GM21526 (cell line): ENCODE data around the gene CDH4.

Experiments used
- ATAC-seq: cut with Tn5 transposase; IDR thresholded peaks from one replicate; pipeline ENCODE4 v1.9.1; 2021; ENCODE audit warnings: moderate library complexity; ENCODE audit not compliant: unreplicated experiment, low FRiP score

CDH4 gene

DNA sequence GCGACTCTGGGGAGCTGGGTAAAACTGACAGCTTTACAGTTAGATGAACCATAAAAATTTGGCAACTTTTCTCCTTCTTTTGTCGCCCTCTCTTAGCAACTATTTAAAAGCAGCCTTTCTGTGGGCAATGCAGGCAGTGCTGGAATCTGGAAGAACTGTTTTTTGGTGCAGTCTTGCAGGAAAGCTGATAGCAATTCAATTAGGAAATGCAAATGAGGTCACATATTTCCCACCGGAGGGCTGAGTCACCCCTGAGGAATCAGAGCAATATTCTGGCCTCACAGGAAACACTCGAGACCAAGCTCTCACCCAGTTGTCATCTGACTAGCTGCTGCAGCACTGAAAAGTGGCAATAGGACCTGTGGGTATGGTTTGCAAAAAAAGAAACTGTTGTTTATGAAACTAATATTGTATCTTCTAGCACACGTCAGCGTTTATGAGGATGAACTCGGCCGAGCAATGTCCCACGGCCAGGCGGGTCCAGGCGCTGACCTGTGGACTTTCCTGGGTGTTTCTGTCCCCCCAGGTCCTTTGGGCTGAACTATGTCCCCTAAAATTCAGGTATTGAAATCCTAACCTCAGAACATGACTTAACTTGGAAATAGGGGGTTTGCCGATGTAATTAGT is 501.4 kb downstream of the CDH4 start:
- no peak for ATAC-seq

- ATAC-seq: no peak
Observed at GRCh38 chr20:61753987-61754956, 502.2 kb downstream of the CDH4 start.

DNA sequence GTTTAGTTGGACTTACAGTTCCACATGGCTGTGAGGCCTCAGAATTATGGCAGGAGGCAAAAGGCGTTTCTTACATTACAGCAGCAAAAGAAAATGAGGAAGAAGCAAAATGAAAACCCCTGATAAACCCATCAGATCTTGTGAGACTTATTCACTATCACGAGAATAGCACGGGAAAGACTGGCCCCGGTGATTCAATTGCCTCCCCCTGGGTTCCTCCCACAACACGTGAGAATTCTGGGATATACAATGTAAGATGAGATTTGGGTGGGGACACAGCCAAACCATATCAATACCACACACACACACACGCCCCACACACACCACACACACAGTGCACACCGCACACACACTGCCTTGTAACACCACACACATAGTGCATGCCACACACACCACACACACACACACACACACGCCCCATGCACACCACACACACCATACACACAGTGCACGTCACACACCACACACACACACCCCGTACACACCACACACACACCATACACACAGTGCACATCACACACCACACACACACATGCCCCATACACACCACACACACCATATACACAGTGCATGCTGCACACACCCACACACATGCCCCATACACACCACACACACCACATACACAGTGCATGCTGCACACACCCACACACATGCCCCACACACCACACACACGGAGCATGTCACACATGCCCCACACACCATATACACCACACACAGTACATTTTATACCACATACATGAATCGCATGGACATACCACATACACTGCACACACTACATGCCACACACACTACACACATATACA is 503.1 kb downstream of the CDH4 start:
- no peak for ATAC-seq

DNA sequence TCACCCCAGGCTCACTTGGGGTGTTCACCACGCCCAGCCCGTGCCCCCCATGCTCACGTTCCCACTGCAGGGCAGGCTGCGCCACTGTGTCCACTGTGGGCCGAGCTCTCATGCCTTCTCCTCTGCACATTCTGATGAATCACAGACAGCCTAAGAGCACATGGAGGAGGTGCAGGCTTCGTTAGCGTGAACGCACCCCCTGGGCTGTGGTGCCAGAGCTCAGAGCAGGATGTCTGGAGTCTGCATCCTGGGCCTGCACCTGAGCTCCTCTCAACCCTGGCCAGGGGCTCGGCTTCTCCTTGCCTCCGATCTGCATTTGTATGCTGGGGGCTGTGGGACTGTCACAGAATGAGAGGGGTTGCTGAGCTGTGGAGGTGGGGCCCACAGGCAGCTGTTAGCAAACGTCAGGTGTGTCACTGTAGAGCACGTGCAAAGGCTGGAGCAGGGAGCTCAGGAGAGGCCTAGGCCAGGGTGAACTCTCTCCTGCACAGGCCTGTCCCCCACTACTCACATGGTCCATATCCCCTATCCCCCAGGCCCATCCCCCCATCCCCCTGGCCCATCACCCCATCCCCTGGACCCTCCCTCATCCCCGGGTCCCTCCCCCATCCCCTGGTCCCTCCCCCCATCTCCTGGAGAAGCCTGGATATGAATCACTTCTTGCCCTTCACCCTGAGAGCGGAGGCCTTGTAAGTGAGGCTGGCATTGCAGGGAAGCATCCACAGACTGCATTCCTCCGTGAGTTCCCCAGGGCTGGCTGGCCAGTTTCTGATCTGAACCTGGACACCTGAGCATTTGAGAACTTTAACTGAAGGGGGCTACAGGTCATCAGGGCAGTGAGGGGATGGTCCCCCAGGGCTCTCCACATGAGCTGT is 504.1 kb downstream of the CDH4 start:
- ATAC-seq: no peak

- ATAC-seq: no peak
Observed at GRCh38 chr20:61756966-61757677, 505.1 kb downstream of the CDH4 start.

GRCh38 chr20:61757678-61758563 is 505.9 kb downstream of the CDH4 start:
- ATAC-seq: no peak

DNA sequence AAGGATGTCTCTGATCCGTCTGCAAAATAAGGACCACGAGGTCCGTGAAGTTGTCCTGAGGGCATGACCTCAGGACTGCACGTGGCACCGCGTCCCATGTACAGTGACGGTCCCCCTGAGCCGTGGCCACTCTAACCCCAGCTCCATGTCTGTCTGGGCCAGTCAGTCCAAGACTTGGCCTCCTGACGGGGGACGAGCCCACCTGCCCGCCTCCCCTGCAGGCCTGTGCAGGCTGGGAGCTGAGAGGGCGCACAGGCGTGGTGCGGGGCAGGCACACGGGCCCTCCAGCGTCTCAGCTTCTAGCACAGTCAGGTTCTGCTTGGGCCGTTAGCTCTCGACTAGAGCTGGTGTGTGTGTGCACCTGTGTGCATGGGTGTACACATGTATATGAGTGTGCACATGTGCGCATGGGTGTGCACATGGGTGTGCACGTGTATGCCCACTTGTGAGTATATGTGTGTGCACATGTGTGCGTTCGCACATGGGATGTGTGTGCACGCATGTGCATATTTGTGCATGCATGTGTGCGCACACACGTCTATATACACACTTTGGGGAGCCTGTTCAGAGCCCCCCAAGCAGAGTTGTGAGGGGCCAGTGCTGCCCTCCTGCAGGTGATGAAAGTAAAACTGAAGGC is 506.6 kb downstream of the CDH4 start:
- no peak for ATAC-seq

DNA sequence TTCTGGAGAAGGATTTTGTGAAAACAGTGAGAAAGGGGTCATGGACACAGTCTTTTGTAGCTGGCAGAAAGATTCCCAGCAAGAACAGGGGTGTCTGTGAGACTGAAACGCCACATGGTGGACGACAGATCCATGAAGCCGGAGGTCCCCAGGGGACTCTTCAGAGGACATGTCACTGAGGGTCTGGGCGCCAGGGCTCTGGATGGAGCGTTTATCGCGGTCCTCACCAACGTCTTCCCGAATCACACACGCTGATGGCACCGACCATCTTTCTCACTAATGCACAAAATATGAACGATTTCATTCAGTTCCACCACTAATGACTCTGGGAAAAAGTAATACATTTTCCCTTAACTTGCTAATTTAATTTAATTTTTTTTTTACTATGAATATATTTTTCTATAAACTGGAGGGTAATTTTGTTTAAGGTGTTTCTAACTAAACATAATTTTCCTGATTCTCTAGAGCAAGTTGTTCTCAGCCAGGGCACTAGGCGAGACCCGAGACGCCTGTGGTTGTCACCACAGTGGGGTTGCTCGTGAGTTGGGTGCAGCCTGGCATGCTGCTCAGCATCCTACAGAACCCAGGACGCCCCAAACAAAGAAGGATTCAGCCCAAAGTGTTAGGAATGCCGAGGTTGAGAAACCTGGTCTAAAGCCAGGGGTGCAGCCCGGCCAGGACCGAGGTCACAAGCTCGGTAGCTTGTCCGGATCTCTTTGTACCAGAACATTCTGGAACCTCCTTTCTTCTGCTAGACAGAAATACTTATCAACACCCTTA is 507.4 kb downstream of the CDH4 start:
- no peak for ATAC-seq

DNA sequence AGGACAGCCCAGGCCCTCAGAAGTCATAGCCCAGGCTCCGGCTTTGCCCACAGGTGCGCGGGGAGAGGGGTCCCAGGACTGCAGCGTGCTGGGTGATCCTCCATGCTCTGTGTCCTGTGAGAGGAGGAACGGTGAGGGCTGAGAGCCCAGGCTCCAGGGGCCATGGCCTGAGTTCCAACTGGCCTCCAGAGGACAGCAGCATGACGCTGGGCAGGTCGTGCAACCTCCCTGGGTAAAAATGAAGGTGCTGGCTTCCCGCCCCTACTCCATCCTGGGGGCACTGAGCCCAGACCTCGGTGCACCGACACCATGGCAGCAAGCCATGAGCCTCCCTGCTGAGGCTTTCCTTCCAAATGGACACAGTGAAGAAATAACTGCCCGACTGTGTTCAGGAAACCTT is 508.3 kb downstream of the CDH4 start:
- ATAC-seq: no peak

- no peak for ATAC-seq
Observed at GRCh38 chr20:61760731-61761130, 508.7 kb downstream of the CDH4 start.

DNA sequence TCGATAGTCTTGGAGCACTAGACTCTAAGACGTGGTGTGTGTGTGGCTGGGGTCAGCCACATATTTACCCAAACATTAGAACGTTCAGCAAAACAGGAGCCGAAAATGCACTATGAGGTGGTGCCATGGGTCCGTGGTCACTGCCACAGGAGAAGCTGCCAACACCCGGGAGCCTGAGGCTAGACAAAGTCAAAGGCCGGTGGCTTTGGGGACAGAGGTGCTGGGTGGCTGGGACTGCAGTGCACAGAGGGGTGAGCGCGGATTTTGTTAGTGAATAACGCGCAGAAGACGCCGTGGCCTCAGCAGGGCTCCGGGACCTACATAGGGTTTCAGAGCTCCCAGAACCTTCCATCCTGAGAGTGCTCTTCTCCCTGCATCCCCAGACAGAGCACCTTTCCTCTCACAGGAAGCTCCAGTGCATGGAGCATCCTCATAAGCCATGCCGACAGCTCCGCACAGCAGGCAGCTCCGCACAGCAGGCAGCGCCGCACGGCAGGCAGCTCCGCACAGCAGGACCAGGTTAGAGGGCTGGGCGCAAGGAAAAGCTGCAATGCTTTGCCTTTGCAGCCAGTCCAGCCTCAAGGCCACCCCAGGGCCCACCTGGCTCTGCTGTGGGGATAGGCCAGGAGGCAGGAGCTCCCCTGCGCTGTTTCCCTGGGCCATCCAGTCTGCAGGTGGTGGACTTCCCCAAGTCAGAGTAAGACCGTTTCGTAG is 509.5 kb downstream of the CDH4 start:
- no peak for ATAC-seq

DNA sequence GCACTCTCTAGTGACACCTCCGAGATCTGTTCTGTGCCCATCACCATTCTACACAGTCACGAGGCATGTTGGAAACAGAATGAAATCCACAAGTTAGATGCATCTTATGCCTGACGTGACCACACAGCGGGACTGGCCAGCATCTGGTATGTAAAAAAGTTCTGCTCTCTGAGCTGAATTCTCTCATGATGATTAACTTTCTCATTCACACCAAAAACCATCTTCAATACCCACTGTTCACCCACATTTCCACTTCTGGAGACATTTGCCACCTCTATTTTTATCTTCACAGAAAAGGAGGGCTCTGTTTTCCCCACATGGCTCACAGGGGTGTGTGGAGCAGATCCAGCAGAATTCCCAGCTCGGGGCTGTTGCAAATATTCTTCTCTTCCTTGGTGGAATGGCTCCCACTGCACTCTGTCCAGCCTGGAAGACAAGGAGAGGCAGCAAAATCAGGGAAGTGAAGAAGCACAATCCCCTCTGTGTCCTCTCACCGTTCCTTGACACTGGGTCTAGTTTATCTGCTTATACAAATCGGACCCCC is 510.2 kb downstream of the CDH4 start:
- ATAC-seq: no peak

DNA sequence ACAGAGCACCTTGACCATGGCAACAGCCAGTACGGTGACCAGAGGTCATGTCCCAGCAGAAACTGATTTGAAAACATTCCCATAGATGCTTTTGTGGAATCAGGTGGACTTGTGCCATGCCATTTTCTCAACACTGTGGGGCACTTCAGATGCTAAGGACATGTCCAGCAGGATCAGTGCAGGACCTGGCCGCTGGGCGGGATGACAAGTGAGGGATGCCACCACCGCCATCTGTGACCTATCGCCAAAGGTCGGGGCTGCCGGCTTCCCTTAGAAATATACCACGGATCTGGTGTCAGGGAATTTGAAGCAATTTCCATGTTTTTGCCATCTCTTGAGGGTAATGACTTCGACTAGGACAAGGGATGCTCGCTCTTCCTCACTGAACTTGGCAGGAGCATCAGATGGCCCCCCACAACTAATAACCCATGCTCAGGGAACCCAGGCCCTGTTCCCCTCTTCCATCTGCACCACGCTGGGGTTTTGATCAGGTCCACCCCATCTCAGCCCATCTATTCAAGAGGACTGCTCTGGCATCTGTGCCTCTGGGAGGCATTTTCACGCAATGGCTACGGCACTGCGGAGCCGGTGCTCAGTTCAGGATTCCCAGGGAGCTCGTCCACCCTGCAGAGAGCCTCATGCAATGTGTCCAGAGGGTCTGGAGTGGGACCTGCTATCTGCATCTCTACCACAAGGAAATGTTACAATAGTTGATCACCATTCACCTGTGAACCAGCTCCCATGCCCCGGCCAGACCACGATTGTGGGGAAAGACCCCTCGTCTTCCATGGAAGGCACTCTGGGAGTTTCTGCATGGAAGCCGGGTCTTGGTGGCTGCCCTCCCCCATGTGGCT is 511.1 kb downstream of the CDH4 start:
- ATAC-seq: no peak

GRCh38 chr20:61763740-61764400 is 511.8 kb downstream of the CDH4 start:
- ATAC-seq: no peak

GRCh38 chr20:61764471-61765025 is 512.5 kb downstream of the CDH4 start:
- ATAC-seq: no peak
